ENCODE data around the gene APP. TPM values are rescaled to one million over a fixed set of nuclear protein-coding genes. Genes with fewer than 3 reads are reported as not detected.

Gene APP
- total RNA-seq, 2 donors from 2014 or later = 6.1 to 7.8 TPM

DNA sequence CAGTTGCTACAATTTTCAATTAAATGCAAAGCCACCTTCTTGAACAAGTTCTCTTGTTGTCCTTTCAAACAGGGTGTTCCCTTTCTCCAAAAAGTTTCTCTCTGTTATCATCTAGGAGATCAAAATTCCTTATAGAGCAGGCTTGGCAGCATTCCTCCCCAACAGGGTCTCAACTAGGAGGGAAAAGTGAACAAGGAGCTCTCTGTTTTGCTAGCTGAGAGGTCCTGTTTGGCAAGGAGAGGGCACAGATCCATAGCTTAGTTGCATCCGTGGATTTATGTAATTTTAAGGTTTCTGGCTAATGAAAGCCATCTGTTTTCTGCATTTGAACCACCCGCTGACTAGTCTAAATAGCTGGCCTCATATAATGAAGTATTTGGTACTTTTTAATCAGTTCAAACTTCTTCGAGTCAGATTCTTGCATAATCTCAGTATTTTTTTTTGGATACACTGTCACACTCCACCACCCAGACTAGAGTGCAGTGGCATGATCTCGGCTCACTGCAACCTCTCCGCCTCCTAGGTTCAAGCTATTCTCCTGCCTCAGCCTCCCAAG, 54.0 kb downstream of the APP start:
- H3K9me3 Mint-ChIP-seq = no peaks in the 10 kb centered on the region
- no peak overlapping the region for H3K4me3 Mint-ChIP-seq
- no peaks in the 10 kb centered on the region for H3K4me1 Mint-ChIP-seq (ENCODE audit: low read depth in 2 of 2)
- no peak for ATAC-seq
- no peaks in the 10 kb centered on the region for H3K27me3 Mint-ChIP-seq
- no peak for DNase-seq (ENCODE audit: low spot score)
- no peak overlapping the region for H3K27ac Mint-ChIP-seq
- no peaks in the 10 kb centered on the region for H3K36me3 Mint-ChIP-seq

DNA sequence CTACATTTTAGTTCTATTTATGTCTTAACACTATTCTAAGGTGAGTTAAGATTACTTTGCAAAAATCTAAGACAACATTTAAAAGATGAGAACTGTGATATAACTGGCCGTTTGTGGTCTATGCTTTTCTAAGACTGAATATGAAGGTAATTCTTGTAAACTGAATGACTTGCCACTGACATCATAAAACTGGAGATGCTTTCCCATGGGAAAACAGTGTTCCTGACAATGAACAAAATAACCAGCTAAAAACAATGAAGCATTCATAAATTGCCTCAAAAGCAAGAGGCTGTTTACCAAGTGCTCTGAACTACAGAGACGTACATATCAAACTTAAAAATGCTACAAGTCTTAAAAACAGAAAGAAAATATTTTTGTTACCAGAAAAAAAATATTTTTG, 54.7 kb downstream of the APP start:
- Mint-ChIP-seq H3K9me3 (no peaks in the 10 kb centered on the region), H3K36me3 (no peaks in the 10 kb centered on the region), H3K27me3 (no peaks in the 10 kb centered on the region), H3K4me1 (ENCODE audit: low read depth in 2 of 2) (no peaks in the 10 kb centered on the region), H3K27ac (no peak overlapping the region), H3K4me3 (no peak overlapping the region)
- DNase-seq (ENCODE audit: low spot score) (no peak), ATAC-seq (no peak)

DNA sequence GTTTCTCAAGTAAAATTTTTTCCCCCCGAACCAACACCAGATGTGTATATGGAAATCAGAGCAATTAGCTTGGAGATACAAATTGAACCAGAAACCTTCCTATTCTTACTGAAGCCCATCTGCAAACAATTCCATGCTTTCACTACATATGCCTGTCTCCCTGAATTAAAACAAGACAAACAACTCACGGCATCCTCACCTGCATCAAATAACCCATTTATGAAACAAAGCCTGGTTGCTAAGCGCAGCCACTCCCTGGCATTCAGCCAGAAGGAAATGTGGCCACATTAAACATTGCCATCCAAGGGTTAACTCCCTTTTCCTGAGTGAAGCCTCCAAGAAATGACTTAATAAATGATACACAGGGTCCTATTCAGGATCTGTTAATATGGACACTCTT, 55.3 kb downstream of the APP start:
- no peaks in the 10 kb centered on the region for H3K36me3 Mint-ChIP-seq
- no peak overlapping the region for H3K4me3 Mint-ChIP-seq
- DNase-seq (ENCODE audit: low spot score) (no peak), ATAC-seq (no peak)
- no peaks in the 10 kb centered on the region for H3K4me1 Mint-ChIP-seq (ENCODE audit: low read depth in 2 of 2)
- H3K9me3 Mint-ChIP-seq = no peaks in the 10 kb centered on the region
- no peak overlapping the region for H3K27ac Mint-ChIP-seq
- H3K27me3 Mint-ChIP-seq = no peaks in the 10 kb centered on the region

DNA sequence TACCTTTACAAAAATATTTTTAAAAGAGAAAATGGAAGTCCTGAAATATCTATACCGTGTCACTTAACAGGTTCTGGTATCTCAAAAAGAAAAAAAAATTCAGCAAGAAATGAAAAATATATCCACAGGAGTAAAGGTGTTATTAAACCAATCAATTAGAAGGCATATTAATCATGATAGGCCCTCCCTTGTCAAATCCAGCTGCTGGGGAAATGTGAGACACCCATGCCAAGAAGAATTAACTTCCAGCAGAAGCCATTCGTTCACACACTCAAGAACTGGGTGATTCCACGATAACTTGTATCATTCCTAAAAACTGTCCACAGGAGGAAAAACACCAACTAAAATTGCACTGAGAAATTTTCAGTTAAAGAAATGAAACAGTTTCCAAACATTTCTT, 57.6 kb downstream of the APP start:
- Mint-ChIP-seq H3K27ac (no peak overlapping the region), H3K9me3 (no peaks in the 10 kb centered on the region), H3K4me1 (ENCODE audit: low read depth in 2 of 2) (no peaks in the 10 kb centered on the region), H3K36me3 (no peaks in the 10 kb centered on the region), H3K4me3 (no peak overlapping the region), H3K27me3 (no peaks in the 10 kb centered on the region)
- ATAC-seq = no peak
- DNase-seq (ENCODE audit: low spot score) = no peak

DNA sequence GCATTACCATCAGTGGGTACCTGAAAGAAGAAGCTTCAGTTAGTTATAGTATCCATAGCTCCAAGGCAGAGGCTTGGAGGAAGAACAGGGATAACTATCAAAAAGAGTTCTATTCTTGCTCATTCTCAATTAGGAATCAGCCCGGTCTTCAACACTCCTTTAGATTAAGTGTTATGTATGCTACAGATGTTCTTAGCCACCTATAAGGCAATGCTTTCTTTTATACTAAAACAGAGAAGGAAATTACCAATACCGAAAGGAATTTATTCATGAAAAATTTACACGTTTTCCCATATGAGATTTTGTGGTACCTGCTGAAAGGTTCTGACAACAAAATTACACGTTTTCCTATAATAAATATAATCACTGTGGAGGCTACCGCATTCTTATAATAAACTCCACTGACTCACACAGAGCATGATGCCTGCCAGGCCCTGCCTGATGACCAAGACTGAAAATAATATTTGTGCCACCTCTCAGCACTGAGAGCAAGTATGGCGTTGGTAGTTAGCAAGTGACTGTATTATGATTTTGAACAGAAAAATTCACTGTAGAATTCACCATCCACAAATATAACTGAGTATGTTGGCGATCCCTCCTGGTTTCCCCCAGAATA, 58.3 kb downstream of the APP start:
- H3K27me3 Mint-ChIP-seq = no peaks in the 10 kb centered on the region
- no peak overlapping the region for H3K4me3 Mint-ChIP-seq
- ATAC-seq = peak in 1 of 2 donors; percentile 56
- no peak for DNase-seq (ENCODE audit: low spot score)
- H3K27ac Mint-ChIP-seq = no peak overlapping the region
- peaks cover 3% of the 10 kb centered on the region for H3K9me3 Mint-ChIP-seq
- no peaks in the 10 kb centered on the region for H3K4me1 Mint-ChIP-seq (ENCODE audit: low read depth in 2 of 2)
- no peaks in the 10 kb centered on the region for H3K36me3 Mint-ChIP-seq

DNA sequence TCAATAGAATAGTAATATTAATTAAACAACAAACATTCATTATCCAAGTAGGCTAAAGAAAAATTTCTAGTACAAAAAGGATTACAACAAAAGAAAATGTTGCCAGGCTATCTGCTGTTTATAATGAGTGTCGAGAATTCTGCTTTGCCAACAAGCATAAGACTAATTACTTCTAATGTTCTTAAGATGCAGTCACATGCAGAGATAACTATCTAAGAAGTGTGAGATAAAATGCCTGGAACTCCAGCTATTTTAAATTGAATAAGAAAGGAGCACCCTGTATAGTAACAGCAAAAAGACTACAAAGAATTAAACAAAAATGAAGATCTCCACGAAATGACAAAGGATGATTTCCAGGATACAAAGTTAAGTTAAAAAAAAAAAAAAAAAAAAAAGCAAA, 59.9 kb downstream of the APP start:
- DNase-seq (ENCODE audit: low spot score) = no peak
- no peak overlapping the region for H3K4me3 Mint-ChIP-seq
- no peaks in the 10 kb centered on the region for H3K36me3 Mint-ChIP-seq
- H3K9me3 Mint-ChIP-seq = peaks cover 3% of the 10 kb centered on the region
- H3K27me3 Mint-ChIP-seq = no peaks in the 10 kb centered on the region
- no peaks in the 10 kb centered on the region for H3K4me1 Mint-ChIP-seq (ENCODE audit: low read depth in 2 of 2)
- no peak overlapping the region for H3K27ac Mint-ChIP-seq
- no peak for ATAC-seq

DNA sequence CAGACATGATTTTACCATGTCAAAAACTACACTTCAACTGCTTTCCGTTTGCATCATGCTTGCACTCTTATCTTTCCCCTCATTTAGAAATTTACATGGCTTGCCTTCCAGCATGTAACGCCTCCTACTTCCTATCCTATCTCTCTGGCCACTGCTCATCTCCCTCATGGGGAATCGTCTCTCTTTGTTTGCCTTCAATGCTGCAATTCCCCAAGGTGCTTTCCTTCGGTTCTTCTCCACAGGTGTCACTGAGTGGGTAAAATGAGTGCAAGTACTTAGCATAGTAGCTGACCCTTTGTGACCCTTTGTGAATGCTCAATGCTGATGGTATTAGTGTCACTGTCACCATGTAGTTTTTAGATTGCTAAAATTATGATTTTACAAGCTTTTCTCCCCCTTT, 63.1 kb downstream of the APP start:
- Mint-ChIP-seq H3K4me1 (ENCODE audit: low read depth in 2 of 2) (no peaks in the 10 kb centered on the region), H3K9me3 (peaks cover 8% of the 10 kb centered on the region), H3K36me3 (no peaks in the 10 kb centered on the region), H3K27me3 (no peaks in the 10 kb centered on the region), H3K27ac (no peak overlapping the region), H3K4me3 (no peak overlapping the region)
- no peak for DNase-seq (ENCODE audit: low spot score)
- no peak for ATAC-seq

DNA sequence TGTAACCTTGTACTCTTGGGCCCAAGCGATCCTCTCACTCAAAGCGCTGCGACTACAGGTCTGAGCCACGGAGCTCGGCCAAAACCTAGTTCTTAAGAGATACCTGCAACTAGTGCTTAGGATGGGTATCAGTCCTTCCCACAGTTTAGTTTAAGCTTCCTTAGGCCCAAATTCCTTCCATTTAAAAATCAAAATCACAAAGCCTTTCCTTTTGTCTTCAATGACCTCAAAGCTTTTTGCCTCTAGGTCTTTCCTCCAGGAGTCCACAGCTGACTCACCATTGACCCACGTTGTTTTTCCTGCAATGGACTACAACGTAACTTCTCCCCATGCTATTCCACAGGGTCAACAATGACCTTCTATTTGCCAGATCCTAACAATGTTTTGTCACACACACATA, 64.0 kb downstream of the APP start:
- ATAC-seq (no peak), DNase-seq (ENCODE audit: low spot score) (no peak)
- Mint-ChIP-seq H3K27me3 (no peaks in the 10 kb centered on the region), H3K4me3 (no peak overlapping the region), H3K27ac (no peak overlapping the region), H3K4me1 (ENCODE audit: low read depth in 2 of 2) (no peaks in the 10 kb centered on the region), H3K36me3 (no peaks in the 10 kb centered on the region), H3K9me3 (peaks cover 8% of the 10 kb centered on the region)

DNA sequence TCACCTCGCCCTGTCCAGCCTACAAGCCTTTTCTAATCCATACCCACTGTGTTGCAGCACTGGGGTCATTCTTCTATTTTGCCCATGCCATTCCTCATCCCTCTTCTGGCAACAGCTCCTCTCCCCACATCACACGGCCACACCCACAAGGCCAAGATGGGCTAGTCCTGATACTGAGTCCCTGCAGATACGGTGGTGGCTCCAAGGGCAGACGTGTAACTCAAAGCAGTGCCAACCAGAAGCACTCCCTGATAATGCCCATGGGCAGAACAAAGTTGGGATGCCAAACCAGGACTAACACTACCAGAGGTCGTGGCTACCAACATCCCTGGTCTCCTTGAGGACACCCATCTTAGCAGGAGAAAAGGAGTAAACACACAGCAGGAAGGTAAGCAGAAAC, 64.8 kb downstream of the APP start:
- ATAC-seq = peak in 1 of 2 donors; percentile 27
- Mint-ChIP-seq H3K4me3 (no peak overlapping the region), H3K27ac (no peak overlapping the region), H3K4me1 (ENCODE audit: low read depth in 2 of 2) (no peaks in the 10 kb centered on the region), H3K36me3 (no peaks in the 10 kb centered on the region), H3K9me3 (peaks cover 8% of the 10 kb centered on the region), H3K27me3 (no peaks in the 10 kb centered on the region)
- no peak for DNase-seq (ENCODE audit: low spot score)

DNA sequence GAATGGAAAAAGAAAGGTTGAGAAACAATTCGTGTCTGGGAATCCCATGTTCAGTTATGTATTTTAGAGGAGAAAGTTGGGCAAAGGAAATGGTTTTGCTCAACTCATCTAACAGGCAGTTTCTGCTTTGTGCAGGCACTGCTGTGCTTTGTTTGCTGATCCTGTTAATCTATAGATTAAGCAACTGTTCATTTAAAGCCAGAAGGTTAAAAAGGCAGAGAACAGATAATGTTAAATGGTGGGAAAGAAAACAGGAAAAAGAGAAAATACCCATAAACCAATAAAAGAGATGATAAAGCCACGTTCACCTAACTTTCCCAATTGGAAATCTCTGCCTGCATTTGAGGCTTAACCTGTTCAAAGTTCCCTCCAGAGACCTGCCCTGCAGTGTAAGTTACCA, 70.0 kb downstream of the APP start:
- no peak for DNase-seq (ENCODE audit: low spot score)
- Mint-ChIP-seq H3K9me3 (peaks cover 5% of the 10 kb centered on the region), H3K27me3 (no peaks in the 10 kb centered on the region), H3K27ac (no peak overlapping the region), H3K4me3 (no peak overlapping the region), H3K4me1 (ENCODE audit: low read depth in 2 of 2) (no peaks in the 10 kb centered on the region), H3K36me3 (no peaks in the 10 kb centered on the region)
- ATAC-seq = no peak

DNA sequence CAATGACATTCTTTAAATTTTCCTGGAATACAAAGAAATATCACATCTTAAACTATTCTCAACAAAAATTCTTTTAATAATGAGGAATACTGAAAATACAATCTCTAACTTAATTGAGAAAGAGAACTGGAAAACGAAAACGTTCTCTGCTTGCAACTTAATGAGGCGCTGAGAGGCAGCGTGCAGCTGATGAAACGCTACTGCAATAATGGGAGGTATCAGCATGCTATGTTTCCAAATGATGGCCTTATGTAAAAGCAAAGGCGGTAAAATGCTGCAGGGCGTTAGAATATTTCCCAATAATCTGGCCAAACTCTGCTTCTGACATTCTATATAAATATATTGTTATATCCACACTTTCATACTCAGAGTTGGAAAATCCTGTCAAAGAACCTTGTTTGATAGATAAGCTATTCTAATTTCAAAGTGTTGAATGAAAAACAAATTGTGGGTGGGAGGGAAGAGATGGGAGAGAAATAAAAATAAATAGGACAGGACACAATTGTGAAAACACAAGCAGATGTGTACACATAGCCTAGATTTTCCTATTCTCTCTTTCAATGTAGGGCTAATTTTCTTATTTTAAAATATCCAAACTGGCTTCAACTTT, 70.9 kb downstream of the APP start:
- DNase-seq (ENCODE audit: low spot score) (no peak), ATAC-seq (no peak)
- Mint-ChIP-seq H3K9me3 (peaks cover 5% of the 10 kb centered on the region), H3K36me3 (no peaks in the 10 kb centered on the region), H3K27ac (no peak overlapping the region), H3K4me1 (ENCODE audit: low read depth in 2 of 2) (no peaks in the 10 kb centered on the region), H3K4me3 (no peak overlapping the region), H3K27me3 (no peaks in the 10 kb centered on the region)

DNA sequence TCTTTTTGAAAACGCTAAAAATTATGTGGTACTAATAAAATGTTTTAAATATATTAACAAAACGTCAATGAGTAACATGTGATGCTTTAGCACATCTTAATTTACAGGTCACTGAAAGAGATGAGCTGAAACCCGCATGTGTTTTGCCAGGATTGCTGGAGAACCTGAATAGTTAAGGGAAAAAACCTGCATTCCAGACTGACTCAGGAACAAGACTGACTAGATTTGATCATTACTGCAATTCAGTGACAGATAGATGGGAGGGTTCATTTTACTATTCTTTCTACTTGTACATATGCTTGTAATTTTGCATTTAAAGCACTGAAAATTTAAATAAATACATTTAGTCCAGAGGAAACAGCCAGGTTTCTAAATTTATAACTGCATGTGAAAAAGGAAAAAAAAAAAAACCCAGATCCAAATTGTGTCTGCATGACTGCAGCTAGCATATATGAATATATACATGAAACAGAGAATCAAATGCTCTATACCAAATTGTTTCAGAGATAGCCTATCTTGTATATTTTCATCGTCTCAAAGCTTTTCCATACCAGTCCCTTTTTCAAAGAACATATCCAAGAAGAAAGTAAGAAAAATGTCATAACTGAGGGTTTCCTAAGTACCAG, 71.7 kb downstream of the APP start:
- no peak for ATAC-seq
- Mint-ChIP-seq H3K4me3 (no peak overlapping the region), H3K27ac (no peak overlapping the region), H3K36me3 (no peaks in the 10 kb centered on the region), H3K4me1 (ENCODE audit: low read depth in 2 of 2) (no peaks in the 10 kb centered on the region), H3K9me3 (peaks cover under 1% of the 10 kb centered on the region), H3K27me3 (no peaks in the 10 kb centered on the region)
- DNase-seq (ENCODE audit: low spot score) = no peak

DNA sequence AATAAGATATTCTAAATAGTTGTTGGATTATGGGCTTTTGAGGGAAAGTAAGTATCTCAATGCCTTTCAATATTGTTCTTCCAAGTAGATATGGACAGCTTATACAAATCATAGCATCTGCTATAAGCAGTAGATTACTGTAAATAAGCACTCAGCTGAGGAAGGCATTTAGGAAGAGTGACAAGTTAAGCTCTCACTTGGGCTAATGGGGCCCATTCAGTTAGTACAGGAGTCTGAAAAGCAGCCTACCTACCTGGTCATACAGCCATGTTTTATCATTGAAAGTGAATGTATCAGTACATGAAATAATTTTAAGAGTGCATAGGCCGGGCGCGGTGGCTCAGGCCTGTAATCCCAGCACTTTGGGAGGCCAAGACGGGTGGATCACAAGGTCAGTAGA, 73.1 kb downstream of the APP start:
- no peaks in the 10 kb centered on the region for H3K9me3 Mint-ChIP-seq
- no peaks in the 10 kb centered on the region for H3K36me3 Mint-ChIP-seq
- no peak overlapping the region for H3K4me3 Mint-ChIP-seq
- DNase-seq (ENCODE audit: low spot score) (no peak), ATAC-seq (no peak)
- no peaks in the 10 kb centered on the region for H3K27me3 Mint-ChIP-seq
- no peak overlapping the region for H3K27ac Mint-ChIP-seq
- no peaks in the 10 kb centered on the region for H3K4me1 Mint-ChIP-seq (ENCODE audit: low read depth in 2 of 2)

DNA sequence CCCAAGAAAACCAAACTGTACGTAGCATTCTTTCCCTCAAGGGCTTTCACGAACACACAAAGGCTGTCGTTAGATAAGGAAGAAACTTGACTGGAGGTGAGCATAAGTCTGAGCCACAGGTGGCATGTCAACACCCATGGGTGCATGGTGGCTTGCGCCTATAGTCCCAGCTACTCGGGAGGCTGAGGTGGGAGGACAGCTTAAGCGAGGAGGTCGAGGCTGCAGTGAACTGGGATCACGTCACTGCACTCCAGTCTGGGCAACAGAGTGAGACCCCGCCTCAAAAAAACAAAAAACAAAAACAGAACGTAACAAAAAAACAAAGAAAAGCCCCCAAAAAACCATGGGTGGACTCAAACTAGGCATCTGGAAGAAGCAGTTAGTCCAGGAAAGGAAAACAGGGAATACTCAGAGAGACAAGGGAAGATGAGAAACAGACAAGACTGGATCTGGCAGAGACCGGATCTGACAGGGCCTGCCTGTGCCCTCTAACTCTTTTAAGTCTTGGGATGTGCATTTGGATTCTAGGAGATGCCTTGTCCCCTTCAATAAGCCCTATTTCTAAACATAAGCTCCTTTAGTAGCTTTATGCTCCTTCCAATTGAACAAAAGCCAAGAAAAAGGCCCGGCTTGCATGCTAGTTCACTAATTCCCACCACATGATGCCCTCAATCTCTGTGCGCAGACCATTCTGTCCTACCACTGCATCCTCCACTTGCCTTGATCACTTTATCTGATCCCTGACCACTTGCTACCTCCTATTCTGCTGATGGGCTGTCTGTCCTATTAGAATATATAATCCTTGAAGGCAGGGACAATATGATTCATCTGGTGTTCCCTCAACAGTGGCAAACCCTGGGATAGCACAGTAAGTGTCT, 73.8 kb downstream of the APP start:
- Mint-ChIP-seq H3K4me1 (ENCODE audit: low read depth in 2 of 2) (no peaks in the 10 kb centered on the region), H3K27me3 (no peaks in the 10 kb centered on the region), H3K36me3 (no peaks in the 10 kb centered on the region), H3K27ac (no peak overlapping the region), H3K4me3 (no peak overlapping the region), H3K9me3 (no peaks in the 10 kb centered on the region)
- no peak for ATAC-seq
- no peak for DNase-seq (ENCODE audit: low spot score)
